ENCODE data around the gene ROR1. TPM values are rescaled to one million over a fixed set of nuclear protein-coding genes. Genes with fewer than 3 reads are reported as not detected.

The ROR1 gene
- total and polyA plus RNA-seq, 10 of the 15 experiments (the other 5 are each of a cell fraction or from before 2014, with no cell fraction given) = 0.02 to 0.08 (median 0.05) TPM; not detected in 6

GRCh38 chr1:63880958-63881576 is 107.2 kb downstream of the ROR1 start (continued):
- TF ChIP-seq ZNF592 (IDR thresholded peaks at IDR 0.05) = no peak
- no peak for TF ChIP-seq EED (IDR thresholded peaks at IDR 0.05; ENCODE audit: low read depth)
- no peak for TF ChIP-seq RCOR1 (conservative IDR thresholded peaks at IDR 0.05; ENCODE audit: low read depth, low read length)
- no peak for TF ChIP-seq SMAD1 (IDR thresholded peaks at IDR 0.05; ENCODE audit: low read depth, partially characterized antibody)
- no peak for TF ChIP-seq NRF1 (conservative IDR thresholded peaks at IDR 0.05; ENCODE audit: low read depth, low read length)
- TF ChIP-seq SIX5 (IDR thresholded peaks at IDR 0.05; ENCODE audit: low read depth, low read length, severe bottlenecking) = no peak
- no peak for TF ChIP-seq JUND (IDR thresholded peaks at IDR 0.05; ENCODE audit: low read depth, low read length)
- TF ChIP-seq HSF1 (IDR thresholded peaks at IDR 0.05; ENCODE audit: low read depth, low read length) = no peak
- TF ChIP-seq NR2C1 (IDR thresholded peaks at IDR 0.05) = no peak
